ENCODE measurements around the gene PEF1. TPM values are rescaled to one million over a fixed set of nuclear protein-coding genes. Genes with fewer than 3 reads are reported as not detected.

PEF1 gene
- total RNA-seq, 3 donors from 2014 or later (not counting 1 experiment from before 2014, with no cell fraction given) = 48.9 to 62.8 (median 49.9) TPM

- intact Hi-C loops (cut with micrococcal nuclease) = loop anchor here (5.0 to 10.0 kb wide), 3 partner anchors 85 to 752 kb away; no protein-coding TSS in a partner anchor
- no peaks in the 10 kb centered on the region for H3K36me3 ChIP-seq (ENCODE audit: control insufficient read depth, insufficient read depth, low read length)
- Mint-ChIP-seq H3K4me1 (no peaks in the 10 kb centered on the region), H3K27ac (no peak overlapping the region), H3K4me3 (no peak overlapping the region), H3K9me3 (no peaks in the 10 kb centered on the region), H3K27me3 (ENCODE audit: low read depth in 2 of 2) (peaks cover 0 to 6% of the 10 kb centered on the region in 2 donors), H3K36me3 (no peaks in the 10 kb centered on the region)
- no peaks in the 10 kb centered on the region for H3K9me3 ChIP-seq (ENCODE audit: control insufficient read depth, insufficient read depth, low read length)
- WGBS (ENCODE audit: insufficient coverage) = 89% methylated on average over 12 of the region's 12 CpGs
- no peak overlapping the region for H3K27ac ChIP-seq (ENCODE audit: low read length)
- peaks cover 7% of the 10 kb centered on the region for H3K4me1 ChIP-seq (ENCODE audit: control insufficient read depth, insufficient read depth, low read length)
- H3K27me3 ChIP-seq (ENCODE audit: control insufficient read depth, insufficient read depth, low read length) = no peaks in the 10 kb centered on the region
- no peak for ATAC-seq
- TF ChIP-seq, protein P1, sequence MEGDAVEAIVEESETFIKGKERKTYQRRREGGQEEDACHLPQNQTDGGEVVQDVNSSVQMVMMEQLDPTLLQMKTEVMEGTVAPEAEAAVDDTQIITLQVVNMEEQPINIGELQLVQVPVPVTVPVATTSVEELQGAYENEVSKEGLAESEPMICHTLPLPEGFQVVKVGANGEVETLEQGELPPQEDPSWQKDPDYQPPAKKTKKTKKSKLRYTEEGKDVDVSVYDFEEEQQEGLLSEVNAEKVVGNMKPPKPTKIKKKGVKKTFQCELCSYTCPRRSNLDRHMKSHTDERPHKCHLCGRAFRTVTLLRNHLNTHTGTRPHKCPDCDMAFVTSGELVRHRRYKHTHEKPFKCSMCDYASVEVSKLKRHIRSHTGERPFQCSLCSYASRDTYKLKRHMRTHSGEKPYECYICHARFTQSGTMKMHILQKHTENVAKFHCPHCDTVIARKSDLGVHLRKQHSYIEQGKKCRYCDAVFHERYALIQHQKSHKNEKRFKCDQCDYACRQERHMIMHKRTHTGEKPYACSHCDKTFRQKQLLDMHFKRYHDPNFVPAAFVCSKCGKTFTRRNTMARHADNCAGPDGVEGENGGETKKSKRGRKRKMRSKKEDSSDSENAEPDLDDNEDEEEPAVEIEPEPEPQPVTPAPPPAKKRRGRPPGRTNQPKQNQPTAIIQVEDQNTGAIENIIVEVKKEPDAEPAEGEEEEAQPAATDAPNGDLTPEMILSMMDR (IDR thresholded peaks at IDR 0.05) = no peak
- H3K4me3 ChIP-seq (ENCODE audit: low read length) = no peak overlapping the region
- DNase-seq = no peak
These were observed 17.8 kb upstream of the PEF1 start for GRCh38 chr1:31662463-31662862.

DNA sequence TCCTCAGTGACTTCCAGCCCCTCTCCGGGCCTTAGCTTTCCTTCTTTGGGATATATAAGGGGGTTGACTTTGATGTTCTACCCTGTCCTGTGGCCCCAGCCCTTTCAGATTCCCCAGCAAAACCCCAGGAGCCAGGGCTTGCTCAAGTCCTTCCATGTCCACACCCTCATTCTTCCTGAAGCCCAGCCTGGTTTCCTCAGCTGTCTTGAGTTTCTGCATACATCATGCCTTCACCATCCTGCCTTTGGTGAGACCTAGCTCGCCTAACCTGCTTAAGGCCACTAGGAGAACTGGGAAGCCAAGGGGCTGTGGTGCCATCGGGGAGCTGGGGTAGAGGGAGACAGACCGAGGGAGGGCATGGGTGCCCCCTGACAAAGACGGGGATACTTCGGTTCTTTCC is 17.2 kb upstream of the PEF1 start:
- Histone ChIP-seq H3K36me3 (ENCODE audit: control insufficient read depth, insufficient read depth, low read length) (no peaks in the 10 kb centered on the region), H3K27ac (ENCODE audit: low read length) (no peak overlapping the region), H3K4me1 (ENCODE audit: control insufficient read depth, insufficient read depth, low read length) (peaks cover 7% of the 10 kb centered on the region), H3K27me3 (ENCODE audit: control insufficient read depth, insufficient read depth, low read length) (no peaks in the 10 kb centered on the region), H3K9me3 (ENCODE audit: control insufficient read depth, insufficient read depth, low read length) (no peaks in the 10 kb centered on the region), H3K4me3 (ENCODE audit: low read length) (no peak overlapping the region)
- DNase-seq = no peak
- no peak overlapping the region for H3K27ac Mint-ChIP-seq
- H3K27me3 Mint-ChIP-seq (ENCODE audit: low read depth in 2 of 2) = peaks cover 0 to 6% of the 10 kb centered on the region in 2 donors
- WGBS (ENCODE audit: insufficient coverage) = 84% methylated on average over 6 of the region's 6 CpGs
- ATAC-seq = no peak
- intact Hi-C loops (cut with micrococcal nuclease) = loop anchor here (5.0 to 10.0 kb wide), 3 partner anchors 85 to 753 kb away; no protein-coding TSS in a partner anchor
- H3K4me3 Mint-ChIP-seq = no peak overlapping the region
- H3K9me3 Mint-ChIP-seq = no peaks in the 10 kb centered on the region
- H3K4me1 Mint-ChIP-seq = no peaks in the 10 kb centered on the region
- no peaks in the 10 kb centered on the region for H3K36me3 Mint-ChIP-seq
- TF ChIP-seq, protein P1 (IDR thresholded peaks at IDR 0.05) = no peak

DNA sequence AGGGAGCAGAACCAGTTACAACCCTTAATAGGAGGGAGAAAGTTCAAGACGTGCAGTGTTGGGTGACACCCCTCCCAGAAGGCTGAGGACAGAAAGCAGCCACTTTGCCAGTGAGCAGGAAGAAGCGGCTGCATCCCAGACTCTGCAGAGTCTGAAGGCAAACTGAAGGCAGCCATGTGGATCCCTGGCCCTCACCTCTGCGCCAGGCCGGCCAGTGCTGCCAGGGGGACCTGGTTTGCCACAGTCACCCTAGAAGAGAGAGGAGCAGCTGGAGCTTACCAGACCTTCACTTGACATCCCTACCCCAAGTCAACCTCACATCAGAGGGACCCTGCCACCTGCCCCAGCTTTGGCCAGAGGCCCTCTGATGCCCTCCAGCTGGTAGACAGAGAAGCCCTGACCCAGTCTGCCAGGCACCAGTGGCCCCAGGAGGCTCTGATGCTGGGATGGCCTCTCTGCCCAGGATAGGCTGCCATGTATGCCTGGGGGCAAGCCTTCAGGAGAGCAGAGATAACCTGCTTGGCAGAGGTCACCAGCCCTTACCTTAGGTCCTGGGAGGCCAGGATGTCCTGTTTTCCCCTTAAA is 16.3 kb upstream of the PEF1 start:
- Mint-ChIP-seq H3K27me3 (ENCODE audit: low read depth in 2 of 2) (peaks cover 0 to 6% of the 10 kb centered on the region in 2 donors), H3K4me3 (no peak overlapping the region), H3K36me3 (no peaks in the 10 kb centered on the region), H3K27ac (no peak overlapping the region), H3K4me1 (no peaks in the 10 kb centered on the region), H3K9me3 (no peaks in the 10 kb centered on the region)
- Histone ChIP-seq H3K36me3 (ENCODE audit: control insufficient read depth, insufficient read depth, low read length) (no peaks in the 10 kb centered on the region), H3K27me3 (ENCODE audit: control insufficient read depth, insufficient read depth, low read length) (no peaks in the 10 kb centered on the region), H3K27ac (ENCODE audit: low read length) (no peak overlapping the region), H3K9me3 (ENCODE audit: control insufficient read depth, insufficient read depth, low read length) (no peaks in the 10 kb centered on the region), H3K4me3 (ENCODE audit: low read length) (no peak overlapping the region), H3K4me1 (ENCODE audit: control insufficient read depth, insufficient read depth, low read length) (peaks cover 7% of the 10 kb centered on the region)
- intact Hi-C loops (cut with micrococcal nuclease) = loop anchor here (5.0 to 10.0 kb wide), 3 partner anchors 86 to 754 kb away; no protein-coding TSS in a partner anchor
- ATAC-seq (no peak), DNase-seq (no peak)
- TF ChIP-seq, protein P1 (IDR thresholded peaks at IDR 0.05) = no peak
- 94% methylated on average over 4 of the region's 4 CpGs for WGBS (ENCODE audit: insufficient coverage)

GRCh38 chr1:31659889-31660288 is 15.2 kb upstream of the PEF1 start:
- TF ChIP-seq, protein P1 (IDR thresholded peaks at IDR 0.05) = no peak
- peaks cover 7% of the 10 kb centered on the region for H3K4me1 ChIP-seq (ENCODE audit: control insufficient read depth, insufficient read depth, low read length)
- H3K27ac ChIP-seq (ENCODE audit: low read length) = no peak overlapping the region
- no peaks in the 10 kb centered on the region for H3K4me1 Mint-ChIP-seq
- no peaks in the 10 kb centered on the region for H3K9me3 Mint-ChIP-seq
- 91% methylated on average over 3 of the region's 3 CpGs for WGBS (ENCODE audit: insufficient coverage)
- no peaks in the 10 kb centered on the region for H3K36me3 Mint-ChIP-seq
- no peak overlapping the region for H3K4me3 ChIP-seq (ENCODE audit: low read length)
- DNase-seq (no peak), ATAC-seq (no peak)
- H3K4me3 Mint-ChIP-seq = no peak overlapping the region
- H3K27ac Mint-ChIP-seq = no peak overlapping the region
- H3K9me3 ChIP-seq (ENCODE audit: control insufficient read depth, insufficient read depth, low read length) = no peaks in the 10 kb centered on the region
- intact Hi-C loops (cut with micrococcal nuclease) = loop anchor here (5.0 to 10.0 kb wide), 3 partner anchors 87 to 755 kb away; no protein-coding TSS in a partner anchor
- H3K27me3 Mint-ChIP-seq (ENCODE audit: low read depth in 2 of 2) = peaks cover 3 to 6% of the 10 kb centered on the region in 2 donors
- no peaks in the 10 kb centered on the region for H3K27me3 ChIP-seq (ENCODE audit: control insufficient read depth, insufficient read depth, low read length)
- H3K36me3 ChIP-seq (ENCODE audit: control insufficient read depth, insufficient read depth, low read length) = no peaks in the 10 kb centered on the region
